DMS 273 (cell line): Measurements from ENCODE around the gene CLDN4.
"Not testable (repeated sequence)": the region's sequence is repeated elsewhere in the genome, so short reads cannot be mapped to it uniquely, and the experiment has no call there.

Experiments
- DNase-seq: peaks from one replicate; lab custom pipeline; 2025; ENCODE audit not compliant: unreplicated experiment; lab: John Stamatoyannopoulos, UW

The CLDN4 gene

GRCh38 chr7:73823257-73823656 lies 7.5 kb upstream of the CLDN4 start:
- DNase-seq: no peak

- no peak for DNase-seq
These were observed 6.8 kb upstream of the CLDN4 start for GRCh38 chr7:73823873-73824592.

- DNase-seq: no peak
These were observed 5.8 kb upstream of the CLDN4 start for GRCh38 chr7:73824986-73825385.

- DNase-seq: peak; percentile 94
These were observed 3.2 kb upstream of the CLDN4 start for GRCh38 chr7:73827567-73828106.

- DNase-seq: peak; percentile 96
These were observed 2.5 kb upstream of the CLDN4 start for GRCh38 chr7:73828107-73828803.

- no peak for DNase-seq
These were observed 1.8 kb upstream of the CLDN4 start for GRCh38 chr7:73828972-73829371.

- DNase-seq: no peak
These were observed 1.3 kb upstream of the CLDN4 start for GRCh38 chr7:73829505-73829904.

- DNase-seq: no peak
These were observed 695 bp upstream of the CLDN4 start for GRCh38 chr7:73829921-73830680.

- no peak for DNase-seq
These were observed 713 bp downstream of the CLDN4 start for GRCh38 chr7:73831584-73831833.

- DNase-seq: no peak
These were observed 1.2 kb downstream of the CLDN4 start for GRCh38 chr7:73831834-73832651.

GRCh38 chr7:73832806-73833205 lies 2.0 kb downstream of the CLDN4 start:
- DNase-seq: no peak

- no peak for DNase-seq
These were observed 2.6 kb downstream of the CLDN4 start for GRCh38 chr7:73833251-73833919.

- DNase-seq: no peak
These were observed 3.9 kb downstream of the CLDN4 start for GRCh38 chr7:73834626-73835191.

GRCh38 chr7:73837167-73837566 lies 6.4 kb downstream of the CLDN4 start:
- DNase-seq: not testable (repeated sequence)

- no peak for DNase-seq
These were observed 7.8 kb downstream of the CLDN4 start for GRCh38 chr7:73838642-73839041.

- no peak for DNase-seq
These were observed 8.5 kb downstream of the CLDN4 start for GRCh38 chr7:73839290-73839689.

GRCh38 chr7:73839743-73840714 lies 9.2 kb downstream of the CLDN4 start:
- DNase-seq: peak; percentile 48

GRCh38 chr7:73840715-73841379 lies 10.1 kb downstream of the CLDN4 start:
- DNase-seq: no peak

- no peak for DNase-seq
These were observed 10.9 kb downstream of the CLDN4 start for GRCh38 chr7:73841689-73842066.
